Vagina (tissue), 2 donors: ENCODE results near the gene IYD. TPM values are rescaled to one million over a fixed set of nuclear protein-coding genes. Genes with fewer than 3 reads are reported as not detected.

Experiments
- DNase-seq, 2 donors: peaks; one replicate each; pipeline ENCODE4 v3.0.0-alpha.2; 2017; ENCODE audit errors: extremely low spot score in 2 of 2
- H3K27ac ChIP-seq: fragments of 200-600 bp; sonication (generic); one replicate; pipeline ENCODE4 v1.5.1; 2019
- H3K27me3 ChIP-seq: fragments of 200-600 bp; sonication (generic); one replicate; pipeline ENCODE4 v1.5.1; 2019
- H3K36me3 ChIP-seq, 2 donors: fragments of 200-600 bp; sonication (generic); one replicate each; pipeline ENCODE4 v1.5.1; 2017 to 2019
- H3K4me1 ChIP-seq: fragments of 200-600 bp; sonication (generic); one replicate; pipeline ENCODE4 v1.5.1; 2019
- H3K4me3 ChIP-seq, 2 donors: fragments of 200-600 bp; sonication (generic); 1 replicate in 1 of 2; 2 replicates in 1 of 2; pipeline ENCODE4 v1.5.1; 2016 to 2019
- H3K9me3 ChIP-seq: fragments of 200-600 bp; sonication (generic); one replicate; pipeline ENCODE4 v1.5.1; 2019
- CTCF ChIP-seq, 3 experiments: fragments of 450-650 bp in 2 of 3; fragments of 200-600 bp in 1 of 3; sonication (generic) in 1 of 3; IDR thresholded peaks; one replicate each; pipeline ENCODE4 v1.5.1; 2017 to 2019; ENCODE audit warnings: antibody characterized with exemption in 3 of 3, mild to moderate bottlenecking in 2 of 3, moderate library complexity in 2 of 3
- POLR2A ChIP-seq, 2 donors: fragments of 450-650 bp; IDR thresholded peaks; one replicate each; pipeline ENCODE4 v1.6.1; 2017; ENCODE audit warnings: antibody characterized with exemption in 2 of 2, mild to moderate bottlenecking in 2 of 2, moderate library complexity in 2 of 2
- POLR2AphosphoS5 ChIP-seq, 2 donors: sonication (generic); formaldehyde crosslinking; IDR thresholded peaks; one replicate each; pipeline ENCODE4 v1.9.0; 2017; ENCODE audit warnings: antibody characterized with exemption in 2 of 2, mild to moderate bottlenecking in 2 of 2, low read depth in 1 of 2; ENCODE audit not compliant: insufficient read depth in 1 of 2
- intact Hi-C: fragments of 100-400 bp; cut with DNase I; formaldehyde crosslinking; loops from one replicate; pipeline ENCODE4 v1.15.1; 2023
- total RNA-seq: library from RNA; depleted of rRNA; stranded (reverse); fragments of >200 nt; gene quantifications from one replicate; pipeline ENCODE4 v1.2.3, GENCODE V29; 2016

IYD gene
- total RNA-seq, 1 donor from 2014 or later, result not detected

- Histone ChIP-seq H3K27me3 (no peaks in the 10 kb centered on the region), H3K4me3 (no peak overlapping the region), H3K9me3 (no peaks in the 10 kb centered on the region), H3K36me3 (no peaks in the 10 kb centered on the region), H3K4me1 (peaks cover 10% of the 10 kb centered on the region), H3K27ac (no peak overlapping the region)
- DNase-seq, result no peak
- intact Hi-C loops, result no loop called here
- TF ChIP-seq POLR2AphosphoS5 (IDR thresholded peaks at IDR 0.05; ENCODE audit: insufficient read depth in 1 of 2, low read depth in 1 of 2) (no peak), CTCF (IDR thresholded peaks at IDR 0.05) (no peak), POLR2A (IDR thresholded peaks at IDR 0.05) (no peak)
Observed at GRCh38 chr6:150377211-150377781, 8.5 kb downstream of the IYD start.

- Histone ChIP-seq H3K9me3 (no peaks in the 10 kb centered on the region), H3K36me3 (no peaks in the 10 kb centered on the region), H3K4me3 (no peak overlapping the region), H3K27me3 (no peaks in the 10 kb centered on the region), H3K4me1 (no peaks in the 10 kb centered on the region), H3K27ac (no peak overlapping the region)
- TF ChIP-seq POLR2A (IDR thresholded peaks at IDR 0.05) (no peak), POLR2AphosphoS5 (IDR thresholded peaks at IDR 0.05; ENCODE audit: insufficient read depth in 1 of 2, low read depth in 1 of 2) (no peak), CTCF (IDR thresholded peaks at IDR 0.05) (no peak)
- no peak for DNase-seq
- intact Hi-C loops, result no loop called here
Observed at GRCh38 chr6:150380256-150380655, 11.4 kb downstream of the IYD start.

- TF ChIP-seq CTCF (IDR thresholded peaks at IDR 0.05) (no peak), POLR2A (IDR thresholded peaks at IDR 0.05) (no peak), POLR2AphosphoS5 (IDR thresholded peaks at IDR 0.05; ENCODE audit: insufficient read depth in 1 of 2, low read depth in 1 of 2) (no peak)
- intact Hi-C loops, result no loop called here
- Histone ChIP-seq H3K27me3 (no peaks in the 10 kb centered on the region), H3K27ac (no peak overlapping the region), H3K4me1 (no peaks in the 10 kb centered on the region), H3K36me3 (no peaks in the 10 kb centered on the region), H3K9me3 (no peaks in the 10 kb centered on the region), H3K4me3 (no peak overlapping the region)
- DNase-seq, result no peak
Observed at GRCh38 chr6:150382171-150382570, 13.4 kb downstream of the IYD start.

GRCh38 chr6:150391414-150391813, 22.6 kb downstream of the IYD start:
- TF ChIP-seq POLR2A (IDR thresholded peaks at IDR 0.05) (no peak), POLR2AphosphoS5 (IDR thresholded peaks at IDR 0.05; ENCODE audit: insufficient read depth in 1 of 2, low read depth in 1 of 2) (no peak), CTCF (IDR thresholded peaks at IDR 0.05) (no peak)
- no peak overlapping the region for H3K27ac ChIP-seq
- intact Hi-C loops, result loop anchor here (10.0 kb wide), 1 partner anchor 307 kb away; no protein-coding TSS in a partner anchor
- H3K4me1 ChIP-seq, result no peaks in the 10 kb centered on the region
- H3K36me3 ChIP-seq, result no peaks in the 10 kb centered on the region
- H3K9me3 ChIP-seq, result no peaks in the 10 kb centered on the region
- no peak for DNase-seq
- H3K4me3 ChIP-seq, result no peak overlapping the region
- no peaks in the 10 kb centered on the region for H3K27me3 ChIP-seq

GRCh38 chr6:150391890-150392289, 23.1 kb downstream of the IYD start:
- H3K36me3 ChIP-seq, result no peaks in the 10 kb centered on the region
- no peaks in the 10 kb centered on the region for H3K27me3 ChIP-seq
- no peaks in the 10 kb centered on the region for H3K9me3 ChIP-seq
- TF ChIP-seq POLR2A (IDR thresholded peaks at IDR 0.05), result no peak
- TF ChIP-seq CTCF (IDR thresholded peaks at IDR 0.05), result no peak
- no peak for TF ChIP-seq POLR2AphosphoS5 (IDR thresholded peaks at IDR 0.05; ENCODE audit: insufficient read depth in 1 of 2, low read depth in 1 of 2)
- intact Hi-C loops, result loop anchor here (10.0 kb wide), 1 partner anchor 307 kb away; no protein-coding TSS in a partner anchor
- H3K4me1 ChIP-seq, result no peaks in the 10 kb centered on the region
- no peak overlapping the region for H3K4me3 ChIP-seq
- no peak for DNase-seq
- H3K27ac ChIP-seq, result no peak overlapping the region
